Liver (tissue), 9 donors: ENCODE data around the gene PIK3R5. TPM values are rescaled to one million over a fixed set of nuclear protein-coding genes. Genes with fewer than 3 reads are reported as not detected.

Experiments
- DNase-seq: peaks from one replicate; pipeline ENCODE4 v3.0.0-alpha.2; 2017; ENCODE audit warnings: low spot score
- H3K27ac ChIP-seq, 2 donors: one replicate each; pipeline ENCODE4 v1.7.0; 2013; ENCODE audit warnings: inconsistent platforms in 2 of 2, low read length in 2 of 2, control low read depth in 1 of 2, low read depth in 1 of 2, mild to moderate bottlenecking in 1 of 2
- H3K27me3 ChIP-seq, 4 donors: one replicate each; pipeline versions ENCODE4 v1.6.1 to v1.7.0; 2013; ENCODE audit warnings: low read length in 3 of 4, inconsistent platforms in 1 of 4, mild to moderate bottlenecking in 1 of 4, moderate library complexity in 1 of 4; ENCODE audit not compliant: control insufficient read depth in 4 of 4, insufficient read depth in 4 of 4
- H3K36me3 ChIP-seq, 4 donors: one replicate each; pipeline versions ENCODE4 v1.6.1 to v1.7.0; 2013; ENCODE audit warnings: low read length in 3 of 4, mild to moderate bottlenecking in 3 of 4, low read depth in 1 of 4, moderate library complexity in 1 of 4; ENCODE audit not compliant: control insufficient read depth in 4 of 4, insufficient read depth in 3 of 4
- H3K4me1 ChIP-seq, 4 donors: one replicate each; pipeline versions ENCODE4 v1.6.1 to v1.7.0; 2013; ENCODE audit warnings: low read length in 3 of 4, mild to moderate bottlenecking in 3 of 4, moderate library complexity in 1 of 4; ENCODE audit not compliant: control insufficient read depth in 4 of 4, insufficient read depth in 4 of 4
- H3K4me3 ChIP-seq, 3 donors: one replicate each; pipeline versions ENCODE4 v1.6.1 to v1.7.0; 2013; ENCODE audit warnings: low read length in 3 of 3, control low read depth in 1 of 3, low read depth in 1 of 3, mild to moderate bottlenecking in 1 of 3
- H3K9ac ChIP-seq, 2 donors: one replicate each; pipeline ENCODE4 v1.7.0; 2013; ENCODE audit warnings: low read length in 2 of 2, mild to moderate bottlenecking in 2 of 2, moderate library complexity in 2 of 2, control low read depth in 1 of 2, low read depth in 1 of 2
- H3K9me3 ChIP-seq, 4 donors: one replicate each; pipeline versions ENCODE4 v1.6.1 to v1.7.0; 2013; ENCODE audit warnings: low read length in 3 of 4; ENCODE audit not compliant: control insufficient read depth in 4 of 4
- EGR1 ChIP-seq, 2 donors: IDR thresholded peaks; 2 replicates each; pipeline ENCODE4 v1.6.1; 2016 to 2018; ENCODE audit warnings: antibody characterized with exemption in 2 of 2, low read depth in 2 of 2
- FOXA1 ChIP-seq: IDR thresholded peaks from 2 replicates; pipeline ENCODE4 v1.6.1; 2016; ENCODE audit warnings: antibody characterized with exemption
- FOXA2 ChIP-seq: IDR thresholded peaks from 2 replicates; pipeline ENCODE4 v1.6.1; 2016; ENCODE audit warnings: antibody characterized with exemption
- GABPA ChIP-seq, 2 donors: IDR thresholded peaks in 1 of 2; conservative IDR thresholded peaks in 1 of 2; 2 replicates each; pipeline ENCODE4 v1.6.1; 2016; ENCODE audit warnings: antibody characterized with exemption in 2 of 2, mild to moderate bottlenecking in 1 of 2, moderate library complexity in 1 of 2
- HNF4A ChIP-seq, 2 donors: conservative IDR thresholded peaks; 2 replicates each; pipeline ENCODE4 v1.6.1; 2016; ENCODE audit warnings: antibody characterized with exemption in 2 of 2, mild to moderate bottlenecking in 2 of 2
- JUND ChIP-seq, 2 donors: IDR thresholded peaks; 2 replicates each; pipeline ENCODE4 v1.6.1; 2016; ENCODE audit warnings: antibody characterized with exemption in 2 of 2
- MAX ChIP-seq: IDR thresholded peaks from 2 replicates; pipeline ENCODE4 v1.6.1; 2016; ENCODE audit warnings: antibody characterized with exemption
- NR2F2 ChIP-seq: IDR thresholded peaks from 2 replicates; pipeline ENCODE4 v1.6.1; 2016; ENCODE audit warnings: antibody characterized with exemption
- RAD21 ChIP-seq, 2 donors: IDR thresholded peaks; 2 replicates each; pipeline ENCODE4 v1.6.1; 2016; ENCODE audit warnings: antibody characterized with exemption in 2 of 2, mild to moderate bottlenecking in 2 of 2
- RXRA ChIP-seq, 2 donors: IDR thresholded peaks; 2 replicates each; pipeline ENCODE4 v1.6.1; 2017 to 2018; ENCODE audit warnings: antibody characterized with exemption in 2 of 2, mild to moderate bottlenecking in 1 of 2
- SP1 ChIP-seq: IDR thresholded peaks from 2 replicates; pipeline ENCODE4 v1.6.1; 2018; ENCODE audit warnings: antibody characterized with exemption, mild to moderate bottlenecking
- TAF1 ChIP-seq: conservative IDR thresholded peaks from 2 replicates; pipeline ENCODE4 v1.6.1; 2016; ENCODE audit warnings: antibody characterized with exemption, mild to moderate bottlenecking
- YY1 ChIP-seq: IDR thresholded peaks from 2 replicates; pipeline ENCODE4 v1.6.1; 2016; ENCODE audit warnings: antibody characterized with exemption, mild to moderate bottlenecking
- ZBTB33 ChIP-seq: IDR thresholded peaks from 2 replicates; pipeline ENCODE4 v1.6.1; 2016; ENCODE audit warnings: antibody characterized with exemption
- WGBS: extraction: QIAGEN DNeasy Blood & Tissue Kit; methylation state at CpG from one replicate; pipeline ENCODE4 v1.1.7; 2013; 5-methylcytosine and 5-hydroxymethylcytosine counted together
- polyA plus RNA-seq, 2 donors: library from polyadenylated mRNA; stranded (reverse) in 1 of 2; unstranded in 1 of 2; fragments of 200-250 nt in 1 of 2; fragments of >200 nt in 1 of 2; fragmentation: Nextera tagmentation in 1 of 2; extraction: Ambion mirVana in 1 of 2; gene quantifications; one replicate each; pipeline versions ENCODE4 v1.2.1 to v1.2.3, GENCODE V29; 2013 to 2015
- total RNA-seq, 2 donors: library from RNA; depleted of rRNA; stranded (reverse); fragments of >200 nt; gene quantifications; one replicate each; pipeline ENCODE4 v1.2.3, GENCODE V29; 2014
- TF ChIP-seq, protein P1 (sequence below): fragments of 150-350 bp; IDR thresholded peaks from 2 replicates; pipeline ENCODE4 v1.5.1; 2017; ENCODE audit warnings: improper control_type of control experiment, low read depth, low read length; ENCODE audit not compliant: missing input control
- TF ChIP-seq, protein P2 (sequence below): IDR thresholded peaks from 2 replicates; pipeline ENCODE4 v1.6.1; 2016; ENCODE audit warnings: antibody characterized with exemption
- TF ChIP-seq, protein P3 (sequence below): IDR thresholded peaks from 2 replicates; pipeline ENCODE4 v1.6.1; 2016; ENCODE audit warnings: antibody characterized with exemption, mild to moderate bottlenecking
- donor health status: healthy.
- donor health status: healthy.
- donor health status: healthy.
- donor health status: healthy.
- donor health status: healthy.

The PIK3R5 gene
- total and polyA plus RNA-seq, 4 donors: 0.93 to 7.8 (median 2.6) TPM

GRCh38 chr17:8862213-8863056 is 103.1 kb downstream of the PIK3R5 start:
- H3K9me3 ChIP-seq: peaks cover 0 to 2% (median 0%) of the 10 kb centered on the region in 4 donors
- H3K27ac ChIP-seq: no peak overlapping the region
- TF ChIP-seq, protein P1, sequence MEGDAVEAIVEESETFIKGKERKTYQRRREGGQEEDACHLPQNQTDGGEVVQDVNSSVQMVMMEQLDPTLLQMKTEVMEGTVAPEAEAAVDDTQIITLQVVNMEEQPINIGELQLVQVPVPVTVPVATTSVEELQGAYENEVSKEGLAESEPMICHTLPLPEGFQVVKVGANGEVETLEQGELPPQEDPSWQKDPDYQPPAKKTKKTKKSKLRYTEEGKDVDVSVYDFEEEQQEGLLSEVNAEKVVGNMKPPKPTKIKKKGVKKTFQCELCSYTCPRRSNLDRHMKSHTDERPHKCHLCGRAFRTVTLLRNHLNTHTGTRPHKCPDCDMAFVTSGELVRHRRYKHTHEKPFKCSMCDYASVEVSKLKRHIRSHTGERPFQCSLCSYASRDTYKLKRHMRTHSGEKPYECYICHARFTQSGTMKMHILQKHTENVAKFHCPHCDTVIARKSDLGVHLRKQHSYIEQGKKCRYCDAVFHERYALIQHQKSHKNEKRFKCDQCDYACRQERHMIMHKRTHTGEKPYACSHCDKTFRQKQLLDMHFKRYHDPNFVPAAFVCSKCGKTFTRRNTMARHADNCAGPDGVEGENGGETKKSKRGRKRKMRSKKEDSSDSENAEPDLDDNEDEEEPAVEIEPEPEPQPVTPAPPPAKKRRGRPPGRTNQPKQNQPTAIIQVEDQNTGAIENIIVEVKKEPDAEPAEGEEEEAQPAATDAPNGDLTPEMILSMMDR: no peak
- H3K27me3 ChIP-seq: no peaks in the 10 kb centered on the region
- no peaks in the 10 kb centered on the region for H3K36me3 ChIP-seq
- WGBS: 66% methylated on average over 9 of the region's 9 CpGs
- H3K9ac ChIP-seq: no peak overlapping the region
- H3K4me1 ChIP-seq: no peaks in the 10 kb centered on the region
- no peak overlapping the region for H3K4me3 ChIP-seq
- DNase-seq: no peak

GRCh38 chr17:8861495-8862181 is 103.9 kb downstream of the PIK3R5 start:
- no peak overlapping the region for H3K27ac ChIP-seq
- H3K9me3 ChIP-seq: peaks cover 0 to 2% (median 0%) of the 10 kb centered on the region in 4 donors
- 69% methylated on average over 7 of the region's 7 CpGs for WGBS
- H3K4me3 ChIP-seq: no peak overlapping the region
- DNase-seq: peak; percentile 27
- peaks cover 0 to 3% (median 0%) of the 10 kb centered on the region in 4 donors for H3K27me3 ChIP-seq
- no peaks in the 10 kb centered on the region for H3K4me1 ChIP-seq
- H3K9ac ChIP-seq: no peak overlapping the region
- H3K36me3 ChIP-seq: no peaks in the 10 kb centered on the region
- TF ChIP-seq YY1 (no peak), RAD21 (IDR thresholded peaks at IDR 0.05) (no peak), JUND (IDR thresholded peaks at IDR 0.05) (no peak), HNF4A (conservative IDR thresholded peaks at IDR 0.05) (no peak), SP1 (no peak), TAF1 (no peak), FOXA2 (no peak), FOXA1 (no peak), EGR1 (IDR thresholded peaks at IDR 0.05; ENCODE audit: low read depth in 2 of 2) (no peak), RXRA (IDR thresholded peaks at IDR 0.05) (no peak), GABPA (IDR thresholded peaks at IDR 0.05 in 1 of 2, conservative IDR thresholded peaks at IDR 0.05 in 1 of 2) (no peak), NR2F2 (no peak), MAX (no peak), ZBTB33 (no peak)
- TF ChIP-seq, protein P1: no peak
- TF ChIP-seq, protein P2, sequence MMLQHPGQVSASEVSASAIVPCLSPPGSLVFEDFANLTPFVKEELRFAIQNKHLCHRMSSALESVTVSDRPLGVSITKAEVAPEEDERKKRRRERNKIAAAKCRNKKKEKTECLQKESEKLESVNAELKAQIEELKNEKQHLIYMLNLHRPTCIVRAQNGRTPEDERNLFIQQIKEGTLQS: no peak
- TF ChIP-seq, protein P3, sequence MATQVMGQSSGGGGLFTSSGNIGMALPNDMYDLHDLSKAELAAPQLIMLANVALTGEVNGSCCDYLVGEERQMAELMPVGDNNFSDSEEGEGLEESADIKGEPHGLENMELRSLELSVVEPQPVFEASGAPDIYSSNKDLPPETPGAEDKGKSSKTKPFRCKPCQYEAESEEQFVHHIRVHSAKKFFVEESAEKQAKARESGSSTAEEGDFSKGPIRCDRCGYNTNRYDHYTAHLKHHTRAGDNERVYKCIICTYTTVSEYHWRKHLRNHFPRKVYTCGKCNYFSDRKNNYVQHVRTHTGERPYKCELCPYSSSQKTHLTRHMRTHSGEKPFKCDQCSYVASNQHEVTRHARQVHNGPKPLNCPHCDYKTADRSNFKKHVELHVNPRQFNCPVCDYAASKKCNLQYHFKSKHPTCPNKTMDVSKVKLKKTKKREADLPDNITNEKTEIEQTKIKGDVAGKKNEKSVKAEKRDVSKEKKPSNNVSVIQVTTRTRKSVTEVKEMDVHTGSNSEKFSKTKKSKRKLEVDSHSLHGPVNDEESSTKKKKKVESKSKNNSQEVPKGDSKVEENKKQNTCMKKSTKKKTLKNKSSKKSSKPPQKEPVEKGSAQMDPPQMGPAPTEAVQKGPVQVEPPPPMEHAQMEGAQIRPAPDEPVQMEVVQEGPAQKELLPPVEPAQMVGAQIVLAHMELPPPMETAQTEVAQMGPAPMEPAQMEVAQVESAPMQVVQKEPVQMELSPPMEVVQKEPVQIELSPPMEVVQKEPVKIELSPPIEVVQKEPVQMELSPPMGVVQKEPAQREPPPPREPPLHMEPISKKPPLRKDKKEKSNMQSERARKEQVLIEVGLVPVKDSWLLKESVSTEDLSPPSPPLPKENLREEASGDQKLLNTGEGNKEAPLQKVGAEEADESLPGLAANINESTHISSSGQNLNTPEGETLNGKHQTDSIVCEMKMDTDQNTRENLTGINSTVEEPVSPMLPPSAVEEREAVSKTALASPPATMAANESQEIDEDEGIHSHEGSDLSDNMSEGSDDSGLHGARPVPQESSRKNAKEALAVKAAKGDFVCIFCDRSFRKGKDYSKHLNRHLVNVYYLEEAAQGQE: no peak
